GM12891 (cell line): ENCODE measurements around the gene PCDH9.

Experiments
- DNase-seq: peaks from one replicate; pipeline ENCODE4 v3.0.0; 2011; ENCODE audit warnings: low spot score; ENCODE audit not compliant: insufficient read length
- FAIRE-seq: peaks from 2 replicates; lab custom pipeline; 2011; peaks lifted over from hg19 to GRCh38; lab: Jason Lieb, UNC
- PAX5 ChIP-seq: IDR thresholded peaks from 2 replicates; pipeline ENCODE4 v1.6.1; 2011; ENCODE audit warnings: low read length, moderate library complexity, mild to moderate bottlenecking; ENCODE audit not compliant: insufficient read depth, severe bottlenecking
- POLR2A ChIP-seq: IDR thresholded peaks from 2 replicates; pipeline ENCODE4 v1.6.1; 2011; ENCODE audit warnings: low read depth, low read length, control low read depth
- POLR2AphosphoS5 ChIP-seq: IDR thresholded peaks from 2 replicates; pipeline ENCODE4 v1.6.1; 2011; ENCODE audit warnings: low read depth, low read length, control low read depth
- POU2F2 ChIP-seq: IDR thresholded peaks from 2 replicates; pipeline ENCODE4 v1.6.1; 2011; ENCODE audit warnings: low read depth, mild to moderate bottlenecking, control low read depth, low read length, moderate library complexity
- SPI1 ChIP-seq: IDR thresholded peaks from 2 replicates; pipeline ENCODE4 v1.6.1; 2011; ENCODE audit warnings: low read depth, low read length, control low read depth
- TAF1 ChIP-seq: IDR thresholded peaks from 2 replicates; pipeline ENCODE4 v1.6.1; 2011; ENCODE audit warnings: low read depth, low read length, control low read depth

The PCDH9 gene

GRCh38 chr13:67133476-67133875 lies 96.7 kb downstream of the PCDH9 start:
- no peak for DNase-seq
- no peak for FAIRE-seq
- no peak for TF ChIP-seq POU2F2
- TF ChIP-seq TAF1 = no peak
- TF ChIP-seq POLR2A = no peak
- no peak for TF ChIP-seq PAX5
- no peak for TF ChIP-seq POLR2AphosphoS5
- TF ChIP-seq SPI1 = no peak

GRCh38 chr13:67131393-67131792 lies 98.7 kb downstream of the PCDH9 start:
- DNase-seq = no peak
- TF ChIP-seq TAF1 = no peak
- no peak for TF ChIP-seq POU2F2
- no peak for TF ChIP-seq PAX5
- no peak for TF ChIP-seq POLR2A
- TF ChIP-seq SPI1 = no peak
- no peak for TF ChIP-seq POLR2AphosphoS5
- FAIRE-seq = no peak

GRCh38 chr13:67130444-67130843 lies 99.7 kb downstream of the PCDH9 start:
- DNase-seq (no peak), FAIRE-seq (no peak)
- TF ChIP-seq POLR2AphosphoS5 (no peak), POLR2A (no peak), PAX5 (no peak), TAF1 (no peak), POU2F2 (no peak), SPI1 (no peak)

- no peak for TF ChIP-seq POLR2AphosphoS5
- TF ChIP-seq SPI1 = no peak
- TF ChIP-seq PAX5 = no peak
- no peak for TF ChIP-seq POLR2A
- no peak for TF ChIP-seq POU2F2
- TF ChIP-seq TAF1 = no peak
- FAIRE-seq (no peak), DNase-seq (no peak)
These were observed 102.0 kb downstream of the PCDH9 start for GRCh38 chr13:67128136-67128535.

GRCh38 chr13:67125681-67126080 lies 104.5 kb downstream of the PCDH9 start:
- TF ChIP-seq POLR2AphosphoS5 = no peak
- TF ChIP-seq POU2F2 = no peak
- TF ChIP-seq POLR2A = no peak
- TF ChIP-seq SPI1 = no peak
- TF ChIP-seq PAX5 = no peak
- TF ChIP-seq TAF1 = no peak
- no peak for DNase-seq
- FAIRE-seq = no peak

- FAIRE-seq (no peak), DNase-seq (no peak)
- TF ChIP-seq POLR2AphosphoS5 = no peak
- TF ChIP-seq POLR2A = no peak
- TF ChIP-seq POU2F2 = no peak
- no peak for TF ChIP-seq PAX5
- TF ChIP-seq TAF1 = no peak
- no peak for TF ChIP-seq SPI1
These were observed 107.0 kb downstream of the PCDH9 start for GRCh38 chr13:67123165-67123564.

- FAIRE-seq = no peak
- TF ChIP-seq TAF1 (no peak), POLR2A (no peak), PAX5 (no peak), POLR2AphosphoS5 (no peak), SPI1 (no peak), POU2F2 (no peak)
- DNase-seq = no peak
These were observed 107.9 kb downstream of the PCDH9 start for GRCh38 chr13:67122251-67122650.

- no peak for FAIRE-seq
- TF ChIP-seq POLR2A (no peak), PAX5 (no peak), POLR2AphosphoS5 (no peak), SPI1 (no peak), TAF1 (no peak), POU2F2 (no peak)
- no peak for DNase-seq
These were observed 109.1 kb downstream of the PCDH9 start for GRCh38 chr13:67120872-67121531.

- FAIRE-seq (no peak), DNase-seq (no peak)
- TF ChIP-seq TAF1 = no peak
- TF ChIP-seq POLR2AphosphoS5 = no peak
- TF ChIP-seq POLR2A = no peak
- no peak for TF ChIP-seq PAX5
- no peak for TF ChIP-seq POU2F2
- no peak for TF ChIP-seq SPI1
These were observed 110.6 kb downstream of the PCDH9 start for GRCh38 chr13:67119481-67119894.

GRCh38 chr13:67118277-67118676 lies 111.9 kb downstream of the PCDH9 start:
- TF ChIP-seq POLR2AphosphoS5 (no peak), POU2F2 (no peak), POLR2A (no peak), SPI1 (no peak), TAF1 (no peak), PAX5 (no peak)
- DNase-seq = no peak
- no peak for FAIRE-seq
